ENCODE measurements around the gene RASSF7.

The RASSF7 gene

DNA sequence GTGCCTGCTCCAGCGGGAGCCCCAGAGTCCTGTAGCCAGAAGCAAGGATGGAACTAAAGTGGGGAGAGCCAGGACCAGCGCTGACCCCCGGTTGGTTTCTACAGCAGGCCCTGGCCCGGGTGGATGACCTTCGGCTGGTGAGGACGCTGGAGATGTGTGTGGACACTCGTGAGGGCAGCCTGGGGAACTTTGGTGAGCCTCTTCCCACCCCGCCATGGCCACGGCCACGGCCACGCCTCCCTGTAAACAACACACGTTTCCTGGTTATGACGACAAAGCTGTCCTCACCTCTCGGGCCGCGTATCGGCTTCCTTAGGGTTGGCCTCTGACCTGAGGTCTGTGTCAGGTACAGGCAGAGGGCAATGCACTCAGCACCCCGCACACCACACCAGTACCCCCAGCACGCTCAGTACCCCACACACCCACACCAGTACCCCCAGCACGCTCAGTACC is 19.3 kb upstream of the RASSF7 start:
- no peak for DNase-seq (ENCODE audit: low read depth)
- H3K4me3 ChIP-seq (ENCODE audit: low read depth, low read length), result no peak overlapping the region
- TF ChIP-seq, protein P1, sequence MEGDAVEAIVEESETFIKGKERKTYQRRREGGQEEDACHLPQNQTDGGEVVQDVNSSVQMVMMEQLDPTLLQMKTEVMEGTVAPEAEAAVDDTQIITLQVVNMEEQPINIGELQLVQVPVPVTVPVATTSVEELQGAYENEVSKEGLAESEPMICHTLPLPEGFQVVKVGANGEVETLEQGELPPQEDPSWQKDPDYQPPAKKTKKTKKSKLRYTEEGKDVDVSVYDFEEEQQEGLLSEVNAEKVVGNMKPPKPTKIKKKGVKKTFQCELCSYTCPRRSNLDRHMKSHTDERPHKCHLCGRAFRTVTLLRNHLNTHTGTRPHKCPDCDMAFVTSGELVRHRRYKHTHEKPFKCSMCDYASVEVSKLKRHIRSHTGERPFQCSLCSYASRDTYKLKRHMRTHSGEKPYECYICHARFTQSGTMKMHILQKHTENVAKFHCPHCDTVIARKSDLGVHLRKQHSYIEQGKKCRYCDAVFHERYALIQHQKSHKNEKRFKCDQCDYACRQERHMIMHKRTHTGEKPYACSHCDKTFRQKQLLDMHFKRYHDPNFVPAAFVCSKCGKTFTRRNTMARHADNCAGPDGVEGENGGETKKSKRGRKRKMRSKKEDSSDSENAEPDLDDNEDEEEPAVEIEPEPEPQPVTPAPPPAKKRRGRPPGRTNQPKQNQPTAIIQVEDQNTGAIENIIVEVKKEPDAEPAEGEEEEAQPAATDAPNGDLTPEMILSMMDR (IDR thresholded peaks at IDR 0.05; ENCODE audit: low read depth, low read length, missing control alignments), result no peak
- in situ Hi-C loops (cut with HindIII; ENCODE audit: low sequenced_read_pairs), result no loop called here

DNA sequence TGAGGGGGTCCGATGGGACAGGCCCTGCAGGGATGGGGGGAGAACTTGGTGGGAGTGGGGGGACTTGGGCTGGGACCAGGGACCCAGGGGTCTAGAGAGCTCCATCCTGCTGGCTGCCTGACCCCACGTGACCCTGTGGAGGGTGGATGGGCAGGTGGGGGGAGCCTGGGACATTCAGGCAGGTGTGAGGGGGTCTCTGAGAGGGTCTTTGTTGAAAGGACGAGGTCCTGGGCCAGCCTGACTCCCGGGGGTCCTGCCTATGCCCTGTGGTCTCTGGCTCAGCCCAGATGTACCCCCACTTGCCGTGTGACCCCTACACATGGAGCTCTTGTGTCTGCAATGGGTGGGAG is 16.0 kb upstream of the RASSF7 start:
- H3K4me3 ChIP-seq (ENCODE audit: low read depth, low read length), result no peak overlapping the region
- TF ChIP-seq, protein P1 (IDR thresholded peaks at IDR 0.05; ENCODE audit: low read depth, low read length, missing control alignments), result no peak
- no peak for DNase-seq (ENCODE audit: low read depth)
- in situ Hi-C loops (cut with HindIII; ENCODE audit: low sequenced_read_pairs), result no loop called here

DNA sequence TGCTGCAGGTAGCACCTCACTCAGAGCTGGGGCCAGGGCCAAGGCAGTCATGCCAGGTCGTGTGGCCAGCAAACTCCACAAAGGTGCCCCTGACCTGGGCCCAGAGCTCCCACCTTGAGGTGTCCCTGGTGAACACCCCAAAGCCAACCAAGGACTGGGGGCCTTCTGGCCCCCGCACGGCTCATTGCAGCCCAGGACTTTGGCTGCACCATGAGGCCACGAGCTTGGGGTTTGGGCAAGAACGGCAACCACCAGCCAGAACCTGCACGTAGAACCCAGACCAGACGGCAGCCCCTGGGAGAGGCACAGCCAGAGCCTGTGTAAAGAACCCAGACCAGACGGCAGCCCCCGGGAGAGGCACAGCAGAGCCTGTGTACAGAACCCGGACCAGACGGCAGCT is 15.6 kb upstream of the RASSF7 start:
- in situ Hi-C loops (cut with HindIII; ENCODE audit: low sequenced_read_pairs), result no loop called here
- TF ChIP-seq, protein P1 (IDR thresholded peaks at IDR 0.05; ENCODE audit: low read depth, low read length, missing control alignments), result no peak
- no peak overlapping the region for H3K4me3 ChIP-seq (ENCODE audit: low read depth, low read length)
- no peak for DNase-seq (ENCODE audit: low read depth)

DNA sequence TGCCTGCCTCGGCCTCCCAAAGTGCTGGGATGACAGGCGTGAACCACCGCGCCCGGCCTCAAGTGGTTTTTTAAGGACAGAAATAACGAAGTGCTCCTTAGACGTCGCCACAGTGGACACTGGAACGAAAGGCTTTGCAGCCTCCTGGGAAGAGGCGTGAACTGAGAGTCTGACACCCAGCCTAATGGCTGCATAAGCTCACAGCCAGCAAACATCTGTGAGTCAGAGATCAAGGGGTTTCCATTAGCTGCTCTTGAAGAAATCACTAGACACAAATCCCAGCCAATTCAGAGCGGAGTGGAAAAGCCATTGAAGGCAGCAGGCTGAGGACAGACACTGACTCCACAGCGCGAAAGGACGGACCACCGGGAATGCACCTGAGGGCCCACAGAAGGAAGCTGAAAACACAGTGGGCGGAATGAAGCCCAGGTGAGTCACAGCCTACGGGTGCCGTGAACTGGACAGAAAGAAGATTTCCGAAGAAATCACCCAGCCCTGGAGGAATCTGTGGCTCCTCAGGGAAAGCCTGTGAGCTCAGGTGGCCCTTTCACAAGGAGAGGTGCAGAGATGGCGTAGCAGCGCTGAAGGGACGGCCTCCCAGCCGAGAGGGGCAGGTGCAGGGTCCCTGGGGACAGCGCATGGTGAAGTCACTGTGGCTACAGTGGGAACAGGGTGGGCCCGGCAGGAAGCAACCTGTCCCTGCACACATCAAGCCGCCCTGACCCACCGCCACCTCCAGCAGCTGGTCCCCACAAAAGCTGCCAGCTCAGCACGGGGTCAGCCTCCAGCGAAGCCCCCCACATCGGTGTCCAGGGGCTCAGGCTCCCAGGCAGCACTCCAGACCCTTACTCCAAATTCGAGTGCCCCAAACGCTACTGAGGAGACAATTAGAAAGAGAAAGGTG is 11.8 kb upstream of the RASSF7 start:
- no peak overlapping the region for H3K4me3 ChIP-seq (ENCODE audit: low read depth, low read length)
- in situ Hi-C loops (cut with HindIII; ENCODE audit: low sequenced_read_pairs), result no loop called here
- TF ChIP-seq, protein P1 (IDR thresholded peaks at IDR 0.05; ENCODE audit: low read depth, low read length, missing control alignments), result no peak

DNA sequence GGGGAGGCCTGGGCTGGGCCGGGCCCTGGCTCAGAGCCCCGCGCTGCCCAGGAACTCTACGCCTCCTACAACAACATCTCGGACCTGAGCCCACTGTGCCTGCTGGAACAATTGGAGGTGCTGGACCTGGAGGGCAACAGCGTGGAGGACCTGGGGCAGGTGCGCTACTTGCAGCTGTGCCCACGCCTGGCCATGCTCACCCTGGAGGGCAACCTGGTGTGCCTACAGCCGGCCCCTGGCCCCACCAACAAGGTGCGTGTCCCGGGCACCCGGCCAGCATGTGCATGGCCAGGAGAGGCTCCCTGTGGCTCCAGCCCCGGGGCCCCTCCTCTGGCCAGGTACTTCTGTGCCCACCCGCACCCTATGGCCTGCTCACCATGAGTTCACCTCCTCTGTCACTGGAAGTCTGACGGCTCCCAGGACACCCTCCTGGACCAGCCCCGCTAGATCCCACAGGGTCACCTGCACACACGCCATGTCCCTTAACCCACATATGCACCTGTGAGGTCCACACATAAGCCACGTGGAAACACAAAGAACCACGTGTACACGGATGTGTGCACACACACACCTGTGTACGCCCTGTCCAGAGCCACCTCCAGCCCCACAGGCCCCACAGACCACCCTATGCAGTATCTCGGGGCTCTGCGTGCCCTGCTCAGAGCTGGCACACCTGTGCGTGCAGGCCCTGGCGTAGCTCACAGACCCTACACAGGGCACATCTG is 10.6 kb upstream of the RASSF7 start:
- DNase-seq (ENCODE audit: low read depth), result no peak
- no peak overlapping the region for H3K4me3 ChIP-seq (ENCODE audit: low read depth, low read length)
- TF ChIP-seq, protein P1 (IDR thresholded peaks at IDR 0.05; ENCODE audit: low read depth, low read length, missing control alignments), result no peak
- in situ Hi-C loops (cut with HindIII; ENCODE audit: low sequenced_read_pairs), result no loop called here

More for the DNA sequence above, 11.8 kb upstream of the RASSF7 start:
- no peak for DNase-seq (ENCODE audit: low read depth)

DNA sequence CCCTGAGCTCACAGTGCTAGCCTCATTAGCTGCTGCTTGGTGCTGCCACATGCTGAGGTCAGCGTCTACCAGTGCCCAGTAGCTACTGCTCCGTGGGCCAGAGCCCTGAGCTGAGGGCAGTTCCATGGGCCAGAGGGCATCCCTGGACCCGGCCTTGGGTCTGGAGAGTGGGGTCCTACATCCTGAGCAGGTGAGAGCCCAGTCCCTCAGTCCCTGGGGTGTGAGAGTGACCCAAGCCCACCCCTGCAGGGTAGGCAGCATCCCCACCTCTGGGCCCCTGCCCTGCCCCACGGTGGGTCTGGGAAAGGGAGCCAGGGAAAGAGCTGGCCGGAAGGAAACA is 10.1 kb upstream of the RASSF7 start:
- DNase-seq (ENCODE audit: low read depth), result no peak
- in situ Hi-C loops (cut with HindIII; ENCODE audit: low sequenced_read_pairs), result no loop called here
- no peak overlapping the region for H3K4me3 ChIP-seq (ENCODE audit: low read depth, low read length)
- TF ChIP-seq, protein P1 (IDR thresholded peaks at IDR 0.05; ENCODE audit: low read depth, low read length, missing control alignments), result no peak
